ENCODE data around the gene TTLL1. TPM values are rescaled to one million over a fixed set of nuclear protein-coding genes. Genes with fewer than 3 reads are reported as not detected.

The TTLL1 gene
- total and polyA plus RNA-seq, 2 donors from 2014 or later: 8.4 to 11.5 TPM

DNA sequence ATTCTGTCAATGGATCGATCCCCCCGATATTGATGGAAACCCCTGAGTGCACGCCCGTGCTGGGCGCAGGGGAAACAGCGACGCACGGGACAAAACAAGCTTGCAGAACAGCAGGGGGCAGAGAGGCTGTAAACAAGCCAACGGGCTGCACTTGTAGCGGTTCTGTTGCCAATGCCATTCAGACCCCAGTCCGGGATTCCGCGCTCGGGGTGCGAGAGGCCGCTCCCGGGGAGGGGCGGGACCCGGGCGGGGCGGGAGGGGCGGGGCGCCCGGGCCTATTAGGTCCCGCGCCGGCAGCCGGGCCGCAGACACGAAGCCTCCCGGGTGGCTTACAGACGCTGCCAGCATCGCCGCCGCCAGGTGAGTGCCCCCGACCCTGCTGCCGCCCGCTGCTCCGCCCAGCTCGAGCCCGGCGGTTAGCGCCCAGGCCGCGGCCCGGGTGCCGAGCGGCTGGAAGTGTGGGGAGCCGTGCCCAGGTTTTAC lies 21.3 kb upstream of the TTLL1 start, which contains the start of gene BIK:
TSS of gene BIK (plus strand) at position 307 of the 483 bp plus-strand sequence. CDS start 13,273 bp downstream, outside the sequence.
- FAIRE-seq (no peak), DNase-seq (peak; percentile 57 to 83 (median 73))
- intact Hi-C loops (cut with DNase I): no loop called here
- peak within 1 kb of the TSS in 2 of 3 donors; percentile 50 to 67 for H3K4me3 ChIP-seq (ENCODE audit: low read length in 3 of 3)
- no peaks in the 10 kb centered on the region for H3K9me3 ChIP-seq (ENCODE audit: control insufficient read depth in 2 of 3, insufficient read depth in 1 of 3, low read length in 3 of 3)
- no peaks in the 10 kb centered on the region for H3K36me3 ChIP-seq (ENCODE audit: control insufficient read depth in 2 of 3, insufficient read depth in 3 of 3, low read length in 3 of 3)
- TF ChIP-seq, protein P1, sequence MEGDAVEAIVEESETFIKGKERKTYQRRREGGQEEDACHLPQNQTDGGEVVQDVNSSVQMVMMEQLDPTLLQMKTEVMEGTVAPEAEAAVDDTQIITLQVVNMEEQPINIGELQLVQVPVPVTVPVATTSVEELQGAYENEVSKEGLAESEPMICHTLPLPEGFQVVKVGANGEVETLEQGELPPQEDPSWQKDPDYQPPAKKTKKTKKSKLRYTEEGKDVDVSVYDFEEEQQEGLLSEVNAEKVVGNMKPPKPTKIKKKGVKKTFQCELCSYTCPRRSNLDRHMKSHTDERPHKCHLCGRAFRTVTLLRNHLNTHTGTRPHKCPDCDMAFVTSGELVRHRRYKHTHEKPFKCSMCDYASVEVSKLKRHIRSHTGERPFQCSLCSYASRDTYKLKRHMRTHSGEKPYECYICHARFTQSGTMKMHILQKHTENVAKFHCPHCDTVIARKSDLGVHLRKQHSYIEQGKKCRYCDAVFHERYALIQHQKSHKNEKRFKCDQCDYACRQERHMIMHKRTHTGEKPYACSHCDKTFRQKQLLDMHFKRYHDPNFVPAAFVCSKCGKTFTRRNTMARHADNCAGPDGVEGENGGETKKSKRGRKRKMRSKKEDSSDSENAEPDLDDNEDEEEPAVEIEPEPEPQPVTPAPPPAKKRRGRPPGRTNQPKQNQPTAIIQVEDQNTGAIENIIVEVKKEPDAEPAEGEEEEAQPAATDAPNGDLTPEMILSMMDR (IDR thresholded peaks at IDR 0.05; ENCODE audit: borderline replicate concordance, extremely low read depth, insufficient read depth): peak; percentile 18
- peaks cover 10% of the 10 kb centered on the region for H3K27me3 ChIP-seq (ENCODE audit: control insufficient read depth, insufficient read depth, low read length)
- peaks cover 0 to 4% (median 2%) of the 10 kb centered on the region in 3 donors for H3K4me1 ChIP-seq (ENCODE audit: control insufficient read depth in 2 of 3, insufficient read depth in 2 of 3, low read depth in 1 of 3, low read length in 3 of 3)
- peak within 1 kb of the TSS in 1 of 3 donors; percentile 55 for H3K9ac ChIP-seq (ENCODE audit: low read length in 3 of 3)
- H3K27ac ChIP-seq (ENCODE audit: low read depth in 2 of 2, low read length in 2 of 2): no peak within 1 kb of the TSS

- TF ChIP-seq, protein P1 (IDR thresholded peaks at IDR 0.05; ENCODE audit: borderline replicate concordance, extremely low read depth, insufficient read depth): no peak
- H3K4me1 ChIP-seq (ENCODE audit: control insufficient read depth in 2 of 3, insufficient read depth in 2 of 3, low read depth in 1 of 3, low read length in 3 of 3): peaks cover 0 to 4% (median 2%) of the 10 kb centered on the region in 3 donors
- H3K9me3 ChIP-seq (ENCODE audit: control insufficient read depth in 2 of 3, insufficient read depth in 1 of 3, low read length in 3 of 3): no peaks in the 10 kb centered on the region
- H3K9ac ChIP-seq (ENCODE audit: low read length in 3 of 3): peak overlapping the region in 1 of 3 donors; percentile 55
- intact Hi-C loops (cut with DNase I): no loop called here
- H3K4me3 ChIP-seq (ENCODE audit: low read length in 3 of 3): peak overlapping the region in 2 of 3 donors; percentile 28 to 59
- FAIRE-seq (no peak), DNase-seq (peak in 1 of 5 donors; percentile 39)
- H3K27me3 ChIP-seq (ENCODE audit: control insufficient read depth, insufficient read depth, low read length): peaks cover 10% of the 10 kb centered on the region
- no peaks in the 10 kb centered on the region for H3K36me3 ChIP-seq (ENCODE audit: control insufficient read depth in 2 of 3, insufficient read depth in 3 of 3, low read length in 3 of 3)
- no peak overlapping the region for H3K27ac ChIP-seq (ENCODE audit: low read depth in 2 of 2, low read length in 2 of 2)
Observed at GRCh38 chr22:43109921-43110443, 20.8 kb upstream of the TTLL1 start.

- FAIRE-seq (no peak), DNase-seq (no peak)
- no peak overlapping the region for H3K27ac ChIP-seq (ENCODE audit: low read depth in 2 of 2, low read length in 2 of 2)
- no peak overlapping the region for H3K4me3 ChIP-seq (ENCODE audit: low read length in 3 of 3)
- TF ChIP-seq, protein P1 (IDR thresholded peaks at IDR 0.05; ENCODE audit: borderline replicate concordance, extremely low read depth, insufficient read depth): no peak
- H3K9ac ChIP-seq (ENCODE audit: low read length in 3 of 3): no peak overlapping the region
- intact Hi-C loops (cut with DNase I): no loop called here
- H3K4me1 ChIP-seq (ENCODE audit: control insufficient read depth in 2 of 3, insufficient read depth in 2 of 3, low read depth in 1 of 3, low read length in 3 of 3): peaks cover 0 to 2% (median 0%) of the 10 kb centered on the region in 3 donors
- no peaks in the 10 kb centered on the region for H3K36me3 ChIP-seq (ENCODE audit: control insufficient read depth in 2 of 3, insufficient read depth in 3 of 3, low read length in 3 of 3)
- peaks cover 10% of the 10 kb centered on the region for H3K27me3 ChIP-seq (ENCODE audit: control insufficient read depth, insufficient read depth, low read length)
- no peaks in the 10 kb centered on the region for H3K9me3 ChIP-seq (ENCODE audit: control insufficient read depth in 2 of 3, insufficient read depth in 1 of 3, low read length in 3 of 3)
Observed at GRCh38 chr22:43109511-43109910, 20.3 kb upstream of the TTLL1 start.
